ENCODE measurements around the gene WDFY3.

- TF ChIP-seq POLR2A (IDR thresholded peaks at IDR 0.05; ENCODE audit: low read depth, low read length) (no peak), CEBPB (IDR thresholded peaks at IDR 0.05; ENCODE audit: low read depth, low read length) (no peak), CTCF (conservative IDR thresholded peaks at IDR 0.05; ENCODE audit: low read depth, low read length) (no peak), MXI1 (IDR thresholded peaks at IDR 0.05; ENCODE audit: borderline replicate concordance, low read depth, low read length) (no peak), RAD21 (IDR thresholded peaks at IDR 0.05; ENCODE audit: low read length) (no peak), RFX5 (IDR thresholded peaks at IDR 0.05; ENCODE audit: low read depth, low read length) (no peak), FOS (IDR thresholded peaks at IDR 0.05; ENCODE audit: low read depth, low read length) (no peak), MAFK (IDR thresholded peaks at IDR 0.05; ENCODE audit: low read depth, low read length) (no peak)
- TF ChIP-seq, protein P1, sequence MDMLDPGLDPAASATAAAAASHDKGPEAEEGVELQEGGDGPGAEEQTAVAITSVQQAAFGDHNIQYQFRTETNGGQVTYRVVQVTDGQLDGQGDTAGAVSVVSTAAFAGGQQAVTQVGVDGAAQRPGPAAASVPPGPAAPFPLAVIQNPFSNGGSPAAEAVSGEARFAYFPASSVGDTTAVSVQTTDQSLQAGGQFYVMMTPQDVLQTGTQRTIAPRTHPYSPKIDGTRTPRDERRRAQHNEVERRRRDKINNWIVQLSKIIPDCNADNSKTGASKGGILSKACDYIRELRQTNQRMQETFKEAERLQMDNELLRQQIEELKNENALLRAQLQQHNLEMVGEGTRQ (IDR thresholded peaks at IDR 0.05; ENCODE audit: low read depth, low read length): no peak
Measured at GRCh38 chr4:84932462-84932861, 34.0 kb downstream of the WDFY3 start.
